Naive thymus-derived CD8-positive, alpha-beta T cell (primary cell): ENCODE results near the gene PRKCQ. TPM values are rescaled to one million over a fixed set of nuclear protein-coding genes. Genes with fewer than 3 reads are reported as not detected.
"Not testable (repeated sequence)": the region's sequence is repeated elsewhere in the genome, so short reads cannot be mapped to it uniquely, and the experiment has no call there.

Experiments
- ATAC-seq, 2 donors: fragments of 150-1000 bp; cut with Tn5 transposase in 1 of 2; sonication (Bioruptor Pico), chemical (Tn5 transposase) in 1 of 2; 1 replicate in 1 of 2; 2 replicates in 1 of 2; pipeline ENCODE4 v1.10.0; 2021; ENCODE audit warnings: mild to moderate bottlenecking in 2 of 2, moderate library complexity in 2 of 2
- POLR2A ChIA-PET: fragments of 350-600 bp; sonication (Branson Sonifier 250); formaldehyde crosslinking; loops from one replicate; lab custom pipeline; 2021; ENCODE audit warnings: antibody characterized with exemption; lab: Charles Lee
- DNase-seq, 10 donors: peaks; one replicate each; pipeline versions ENCODE4 v3.0.0 to v3.0.0-alpha.2; 2020 to 2022
- H3K27ac Mint-ChIP-seq, 10 donors: one replicate each; pipeline ENCODE4 v1.8.0; 2020 to 2022; ENCODE audit warnings: mild to moderate bottlenecking in 10 of 10, mixed read lengths in 10 of 10, moderate library complexity in 4 of 10, inconsistent platforms in 1 of 10
- H3K27me3 Mint-ChIP-seq, 5 donors: one replicate each; pipeline ENCODE4 v1.8.0; 2021 to 2022; ENCODE audit warnings: mixed read lengths in 5 of 5
- H3K36me3 Mint-ChIP-seq, 3 donors: one replicate each; pipeline ENCODE4 v1.8.0; 2020 to 2022; ENCODE audit warnings: mixed read lengths in 3 of 3, mild to moderate bottlenecking in 2 of 3, inconsistent platforms in 1 of 3
- H3K4me1 Mint-ChIP-seq, 4 donors: one replicate each; pipeline ENCODE4 v1.8.0; 2021 to 2022; ENCODE audit warnings: mixed read lengths in 4 of 4
- H3K4me3 Mint-ChIP-seq, 10 donors: one replicate each; pipeline ENCODE4 v1.8.0; 2020 to 2022; ENCODE audit warnings: mild to moderate bottlenecking in 10 of 10, mixed read lengths in 10 of 10, moderate library complexity in 6 of 10, inconsistent platforms in 1 of 10
- H3K9me3 Mint-ChIP-seq, 9 donors: one replicate each; pipeline ENCODE4 v1.8.0; 2020 to 2022; ENCODE audit warnings: mixed read lengths in 9 of 9, mild to moderate bottlenecking in 3 of 9, inconsistent platforms in 1 of 9, moderate library complexity in 1 of 9
- polyA plus RNA-seq, 3 donors: library from polyadenylated mRNA; unstranded; fragments of 300-500 nt; fragmentation: Illumina TruSeq; gene quantifications; one replicate each; pipeline ENCODE4 v1.2.3, GENCODE V29; 2021
- total RNA-seq, 8 experiments: library from RNA in 2 of 8; stranded (reverse) in 2 of 8; gene quantifications; one replicate each; pipeline ENCODE4 v1.2.3 and lab custom pipeline; 2021 to 2026

The PRKCQ gene
- total and polyA plus RNA-seq, 5 experiments from 2014 or later = 30.9 to 60.0 (median 51.6) TPM

DNA sequence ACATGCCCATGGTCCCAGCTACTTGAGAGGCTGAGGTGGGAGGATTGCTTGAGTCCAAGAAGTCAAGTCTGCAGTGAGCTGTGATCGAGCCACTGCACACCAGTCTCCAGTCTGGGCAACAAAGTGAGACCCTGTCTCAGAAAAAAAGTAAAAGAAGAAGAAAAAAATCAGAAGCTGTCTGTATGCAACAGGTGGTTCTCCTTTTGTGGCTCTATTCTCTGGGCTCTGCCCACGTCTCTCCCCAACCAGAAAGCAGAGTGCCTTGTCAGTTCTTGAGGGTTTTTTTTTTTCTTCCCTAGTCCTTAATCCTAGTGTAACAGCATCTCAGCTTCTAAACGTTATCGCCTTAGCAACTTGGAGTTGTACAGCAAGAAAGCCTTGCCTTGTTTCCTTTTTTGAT, 89.5 kb downstream of the PRKCQ start:
- H3K36me3 Mint-ChIP-seq = peaks cover 0 to 36% (median 24%) of the 10 kb centered on the region in 3 donors
- H3K27ac Mint-ChIP-seq = peak overlapping the region in 7 of 10 donors; percentile 30 to 97 (median 67)

GRCh38 chr10:6487920-6488319, 92.2 kb downstream of the PRKCQ start:
- no peaks in the 10 kb centered on the region for H3K9me3 Mint-ChIP-seq
- DNase-seq = no peak
- POLR2A ChIA-PET = interaction anchor here (0.7 kb wide), 2 partner anchors 71 to 360 kb away, joined by 5 to 6 read pairs; no protein-coding TSS in a partner anchor
- H3K27me3 Mint-ChIP-seq = no peaks in the 10 kb centered on the region
- H3K4me3 Mint-ChIP-seq = no peak overlapping the region
- peaks cover 12 to 47% (median 34%) of the 10 kb centered on the region in 4 donors for H3K4me1 Mint-ChIP-seq
- no peak for ATAC-seq
- H3K27ac Mint-ChIP-seq = no peak overlapping the region
- peaks cover 9 to 57% (median 51%) of the 10 kb centered on the region in 3 donors for H3K36me3 Mint-ChIP-seq

More for the DNA sequence above, 89.5 kb downstream of the PRKCQ start:
- POLR2A ChIA-PET = no interaction called here
- no peaks in the 10 kb centered on the region for H3K27me3 Mint-ChIP-seq
- no peaks in the 10 kb centered on the region for H3K9me3 Mint-ChIP-seq
- DNase-seq (no peak), ATAC-seq (no peak)
- peaks cover 4 to 34% (median 17%) of the 10 kb centered on the region in 4 donors for H3K4me1 Mint-ChIP-seq
- H3K4me3 Mint-ChIP-seq = no peak overlapping the region

GRCh38 chr10:6486309-6486708, 93.8 kb downstream of the PRKCQ start:
- DNase-seq = no peak
- H3K4me1 Mint-ChIP-seq = peaks cover 17 to 46% (median 37%) of the 10 kb centered on the region in 4 donors
- ATAC-seq = no peak
- no peaks in the 10 kb centered on the region for H3K27me3 Mint-ChIP-seq
- H3K27ac Mint-ChIP-seq = peak overlapping the region in 1 of 10 donors; percentile 91
- POLR2A ChIA-PET = no interaction called here
- peaks cover 20 to 68% (median 61%) of the 10 kb centered on the region in 3 donors for H3K36me3 Mint-ChIP-seq
- H3K4me3 Mint-ChIP-seq = no peak overlapping the region
- no peaks in the 10 kb centered on the region for H3K9me3 Mint-ChIP-seq

- POLR2A ChIA-PET = interaction anchor here (0.5 kb wide), 1 partner anchor 36 kb away, joined by 4 read pairs; no protein-coding TSS in a partner anchor
- no peak for ATAC-seq
- Mint-ChIP-seq H3K27ac (peak overlapping the region; percentile 68 to 92 (median 82)), H3K36me3 (peaks cover 26 to 96% (median 69%) of the 10 kb centered on the region in 3 donors), H3K4me3 (peak overlapping the region in 7 of 10 donors; percentile 3 to 59 (median 34)), H3K9me3 (no peaks in the 10 kb centered on the region), H3K27me3 (no peaks in the 10 kb centered on the region), H3K4me1 (peaks cover 15 to 39% (median 31%) of the 10 kb centered on the region in 4 donors)
- DNase-seq = no peak
Observed at GRCh38 chr10:6482737-6483357, 97.2 kb downstream of the PRKCQ start.

GRCh38 chr10:6478722-6479121, 101.4 kb downstream of the PRKCQ start:
- peaks cover 21 to 56% (median 50%) of the 10 kb centered on the region in 4 donors for H3K4me1 Mint-ChIP-seq
- no peaks in the 10 kb centered on the region for H3K27me3 Mint-ChIP-seq
- H3K4me3 Mint-ChIP-seq = no peak overlapping the region
- ATAC-seq = no peak
- no peaks in the 10 kb centered on the region for H3K9me3 Mint-ChIP-seq
- DNase-seq = peak in 2 of 10 donors; percentile 8 to 16
- H3K36me3 Mint-ChIP-seq = peaks cover 25 to 87% (median 54%) of the 10 kb centered on the region in 3 donors
- POLR2A ChIA-PET = no interaction called here
- peak overlapping the region in 7 of 10 donors; percentile 2 to 57 (median 39) for H3K27ac Mint-ChIP-seq

DNA sequence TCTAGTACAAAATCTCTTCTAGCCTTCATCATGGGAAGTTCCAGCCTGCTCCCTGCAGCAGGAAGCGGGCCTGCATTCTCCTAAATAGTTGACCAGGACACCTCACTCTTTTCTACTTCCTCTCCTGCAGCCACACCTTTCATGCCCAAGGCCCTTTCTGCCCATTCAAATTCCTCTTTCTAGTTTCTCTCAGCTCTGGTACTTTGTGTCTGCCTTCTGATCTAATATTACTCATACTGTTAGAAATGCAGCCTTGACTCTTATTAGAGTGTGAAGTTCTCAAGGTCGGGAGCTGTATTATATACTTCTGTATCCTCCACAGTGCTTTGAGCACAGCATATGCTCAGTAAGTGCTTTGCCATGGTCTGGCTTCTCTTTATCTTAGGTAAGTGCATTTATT, 103.1 kb downstream of the PRKCQ start:
- ATAC-seq (no peak), DNase-seq (no peak)
- Mint-ChIP-seq H3K4me1 (peaks cover 13 to 55% (median 48%) of the 10 kb centered on the region in 4 donors), H3K27me3 (no peaks in the 10 kb centered on the region), H3K27ac (peak overlapping the region in 7 of 10 donors; percentile 11 to 98 (median 44)), H3K4me3 (no peak overlapping the region), H3K36me3 (peaks cover 8 to 77% (median 39%) of the 10 kb centered on the region in 3 donors), H3K9me3 (no peaks in the 10 kb centered on the region)
- POLR2A ChIA-PET = no interaction called here

- Mint-ChIP-seq H3K9me3 (peaks cover 0 to 3% (median 0%) of the 10 kb centered on the region in 9 donors), H3K27ac (peak overlapping the region; percentile 34 to 98 (median 91)), H3K4me3 (peak overlapping the region in 9 of 10 donors; percentile 26 to 88 (median 39)), H3K4me1 (peaks cover 24 to 67% (median 61%) of the 10 kb centered on the region in 4 donors), H3K27me3 (no peaks in the 10 kb centered on the region), H3K36me3 (peaks cover 6 to 77% (median 37%) of the 10 kb centered on the region in 3 donors)
- ATAC-seq = no peak
- POLR2A ChIA-PET = no interaction called here
- no peak for DNase-seq
Observed at GRCh38 chr10:6474871-6475270, 105.2 kb downstream of the PRKCQ start.

DNA sequence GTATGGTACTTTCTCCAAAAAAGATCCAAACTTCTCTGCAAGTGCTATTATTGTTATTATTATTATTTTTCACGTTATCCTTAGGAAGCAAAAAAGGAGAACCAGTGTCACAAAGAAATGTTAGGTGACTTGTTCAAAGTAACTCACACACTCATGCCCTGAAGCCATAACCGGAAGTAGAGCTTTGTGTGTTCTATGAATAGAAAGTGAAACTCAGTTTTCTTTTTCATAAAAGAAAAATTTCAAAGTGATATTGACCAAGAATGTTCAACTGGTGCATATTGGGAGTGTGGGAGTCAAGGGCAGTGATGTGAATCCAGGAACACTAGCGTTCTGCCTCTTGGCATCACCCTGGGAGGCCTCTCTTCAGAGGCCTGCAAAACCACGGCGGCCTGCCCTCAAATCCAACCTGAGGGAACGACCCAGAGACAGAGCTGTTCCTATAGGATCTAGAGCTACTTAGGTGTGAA, 106.1 kb downstream of the PRKCQ start:
- ATAC-seq = peak; percentile 76 to 78
- Mint-ChIP-seq H3K27ac (peak overlapping the region; percentile 92 to 98 (median 98)), H3K9me3 (peaks cover 0 to 3% (median 0%) of the 10 kb centered on the region in 9 donors), H3K4me3 (peak overlapping the region; percentile 73 to 89 (median 88)), H3K4me1 (peaks cover 25 to 69% (median 61%) of the 10 kb centered on the region in 4 donors), H3K27me3 (no peaks in the 10 kb centered on the region), H3K36me3 (peaks cover 6 to 80% (median 41%) of the 10 kb centered on the region in 3 donors)
- POLR2A ChIA-PET = interaction anchor here (0.7 to 1.7 kb wide), 10 partner anchors 21 to 133 kb away, joined by 3 to 14 read pairs (median 7); partner anchors contain the start of gene PRKCQ
- DNase-seq = peak in 5 of 10 donors; percentile 33 to 70 (median 58)

DNA sequence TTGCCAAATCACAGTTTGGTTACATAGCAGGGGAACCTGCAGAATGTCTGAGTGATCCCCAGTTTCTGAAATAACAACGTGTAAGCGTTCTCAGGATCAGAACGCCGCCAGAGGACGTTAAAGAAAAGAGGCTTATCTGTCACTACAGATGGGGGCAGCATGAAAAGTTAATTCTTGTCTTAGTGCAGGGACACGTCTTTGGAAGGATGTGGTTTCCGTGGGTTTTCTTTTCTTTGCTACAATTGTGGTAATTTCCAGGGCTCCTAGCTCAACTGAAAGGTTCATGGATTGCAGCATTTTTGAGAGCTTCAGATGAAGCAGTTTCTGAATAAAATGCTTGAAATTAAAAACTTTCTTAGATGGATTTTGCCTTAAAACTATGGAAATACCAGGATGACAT, 106.6 kb downstream of the PRKCQ start:
- no peaks in the 10 kb centered on the region for H3K27me3 Mint-ChIP-seq
- H3K36me3 Mint-ChIP-seq = peaks cover under 1 to 78% (median 36%) of the 10 kb centered on the region in 3 donors
- ATAC-seq (peak; percentile 86 to 93), DNase-seq (peak in 9 of 10 donors; percentile 42 to 89 (median 72))
- H3K4me1 Mint-ChIP-seq = peaks cover 25 to 69% (median 58%) of the 10 kb centered on the region in 4 donors
- peak overlapping the region; percentile 40 to 88 (median 66) for H3K4me3 Mint-ChIP-seq
- H3K9me3 Mint-ChIP-seq = peaks cover 0 to 3% (median 0%) of the 10 kb centered on the region in 9 donors
- POLR2A ChIA-PET = interaction anchor here (0.7 to 1.7 kb wide), 10 partner anchors 22 to 134 kb away, joined by 3 to 14 read pairs (median 7); partner anchors contain the start of gene PRKCQ
- peak overlapping the region; percentile 81 to 98 (median 96) for H3K27ac Mint-ChIP-seq

DNA sequence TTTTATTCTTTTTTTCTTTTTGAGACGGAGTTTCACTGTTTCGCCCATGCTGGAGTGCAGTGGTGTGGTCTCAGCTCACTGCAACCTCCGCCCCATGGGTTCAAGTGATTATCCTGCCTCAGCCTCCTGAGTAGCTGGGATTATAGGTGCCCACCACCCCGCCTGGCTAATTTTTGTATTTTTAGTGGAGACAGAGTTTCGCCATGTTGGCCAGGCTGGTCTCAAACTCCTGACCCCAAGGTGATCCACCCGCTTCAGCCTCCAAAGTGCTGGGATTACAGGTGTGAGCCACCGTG, 107.4 kb downstream of the PRKCQ start:
- H3K9me3 Mint-ChIP-seq, DNase-seq, H3K27me3 Mint-ChIP-seq, ATAC-seq: not testable (repeated sequence)
- Mint-ChIP-seq H3K4me3 (peak overlapping the region in 6 of 10 donors; percentile 4 to 87 (median 52)), H3K36me3 (peaks cover 0 to 78% (median 30%) of the 10 kb centered on the region in 3 donors), H3K4me1 (peaks cover 25 to 75% (median 56%) of the 10 kb centered on the region in 4 donors), H3K27ac (peak overlapping the region; percentile 53 to 98 (median 96))
- POLR2A ChIA-PET = interaction anchor here (1.6 to 1.7 kb wide), 2 partner anchors 106 to 129 kb away, joined by 8 to 9 read pairs; no protein-coding TSS in a partner anchor

GRCh38 chr10:6470894-6471618, 109.0 kb downstream of the PRKCQ start:
- Mint-ChIP-seq H3K36me3 (peaks cover 0 to 78% (median 31%) of the 10 kb centered on the region in 3 donors), H3K9me3 (peaks cover 0 to 3% (median 0%) of the 10 kb centered on the region in 9 donors), H3K4me3 (peak overlapping the region in 1 of 10 donors; percentile 19), H3K4me1 (peaks cover 27 to 67% (median 52%) of the 10 kb centered on the region in 4 donors), H3K27ac (peak overlapping the region in 7 of 10 donors; percentile 25 to 74 (median 56)), H3K27me3 (no peaks in the 10 kb centered on the region)
- ATAC-seq (no peak), DNase-seq (no peak)
- POLR2A ChIA-PET = no interaction called here

DNA sequence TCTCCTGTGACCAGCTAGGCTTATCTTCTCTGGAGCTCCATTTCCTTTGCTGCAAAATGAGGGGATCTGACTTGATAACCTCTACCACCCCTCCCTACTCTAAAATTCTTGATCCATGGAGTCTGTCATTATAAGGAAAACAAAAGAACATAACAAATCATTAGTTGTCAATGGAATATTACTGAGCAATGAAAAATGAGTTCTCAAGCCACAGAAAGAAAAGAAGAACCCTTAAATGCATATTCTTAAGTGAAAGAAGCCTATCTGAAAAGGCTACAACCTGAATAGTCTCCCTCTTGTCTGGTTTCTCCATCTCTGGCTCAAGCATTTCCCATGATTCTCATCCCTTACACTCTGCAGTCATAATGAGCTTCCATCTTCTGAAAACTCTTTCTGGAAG, 110.4 kb downstream of the PRKCQ start:
- H3K4me3 Mint-ChIP-seq = no peak overlapping the region
- ATAC-seq (no peak), DNase-seq (no peak)
- peak overlapping the region in 3 of 10 donors; percentile 9 to 36 (median 28) for H3K27ac Mint-ChIP-seq
- no peaks in the 10 kb centered on the region for H3K27me3 Mint-ChIP-seq
- peaks cover 0 to 81% (median 38%) of the 10 kb centered on the region in 3 donors for H3K36me3 Mint-ChIP-seq
- peaks cover 24 to 60% (median 42%) of the 10 kb centered on the region in 4 donors for H3K4me1 Mint-ChIP-seq
- peaks cover 0 to 3% (median 0%) of the 10 kb centered on the region in 9 donors for H3K9me3 Mint-ChIP-seq
- POLR2A ChIA-PET = interaction anchor here (0.6 kb wide), 1 partner anchor 178 kb away, joined by 3 read pairs; no protein-coding TSS in a partner anchor
